SIG-M5 (cell line): ENCODE data around the gene TUBGCP2.
A peak's percentile ranks its signal among the peaks of the same experiment; 100 is the strongest.

ENCODE experiments used
- DNase-seq: peaks from one replicate; lab custom pipeline; 2025; lab: John Stamatoyannopoulos, UW

The TUBGCP2 gene

GRCh38 chr10:133264461-133264860, 44.2 kb downstream of the TUBGCP2 start:
- no peak for DNase-seq

- DNase-seq: no peak
Observed at GRCh38 chr10:133263674-133264073, 45.0 kb downstream of the TUBGCP2 start.

GRCh38 chr10:133262696-133263095, 46.0 kb downstream of the TUBGCP2 start:
- DNase-seq: no peak

- DNase-seq: no peak
Observed at GRCh38 chr10:133261726-133262325, 46.8 kb downstream of the TUBGCP2 start.

- no peak for DNase-seq
Observed at GRCh38 chr10:133260895-133261725, 47.6 kb downstream of the TUBGCP2 start.

- no peak for DNase-seq
Observed at GRCh38 chr10:133259602-133259989, 49.1 kb downstream of the TUBGCP2 start.

GRCh38 chr10:133258818-133259601, 49.7 kb downstream of the TUBGCP2 start:
- peak; percentile 77 for DNase-seq

- DNase-seq: no peak
Observed at GRCh38 chr10:133258066-133258817, 50.4 kb downstream of the TUBGCP2 start.

GRCh38 chr10:133257489-133258065, 51.1 kb downstream of the TUBGCP2 start:
- DNase-seq: no peak

GRCh38 chr10:133255323-133255722, 53.3 kb downstream of the TUBGCP2 start:
- no peak for DNase-seq

GRCh38 chr10:133254421-133255120, 54.1 kb downstream of the TUBGCP2 start:
- no peak for DNase-seq

GRCh38 chr10:133253361-133253955, 55.2 kb downstream of the TUBGCP2 start:
- DNase-seq: peak; percentile 58

GRCh38 chr10:133252223-133252552, 56.5 kb downstream of the TUBGCP2 start:
- no peak for DNase-seq

GRCh38 chr10:133251388-133252222, 57.1 kb downstream of the TUBGCP2 start:
- DNase-seq: no peak

GRCh38 chr10:133249975-133250754, 58.5 kb downstream of the TUBGCP2 start:
- DNase-seq: no peak

- DNase-seq: no peak
Observed at GRCh38 chr10:133249094-133249780, 59.4 kb downstream of the TUBGCP2 start.

GRCh38 chr10:133248334-133248715, 60.3 kb downstream of the TUBGCP2 start:
- no peak for DNase-seq

- DNase-seq: no peak
Observed at GRCh38 chr10:133247681-133248333, 60.9 kb downstream of the TUBGCP2 start.
